Measurements from ENCODE around the gene KLHL36. TPM values are rescaled to one million over a fixed set of nuclear protein-coding genes. Genes with fewer than 3 reads are reported as not detected.
A peak's percentile ranks its signal among the peaks of the same experiment; 100 is the strongest.

KLHL36 gene
- total RNA-seq, 1 experiment from 2014 or later: 36.7 TPM

GRCh38 chr16:84672276-84673202 lies 24.2 kb downstream of the KLHL36 start:
- Histone ChIP-seq H4K8ac (replicated peaks; ENCODE audit: insufficient read length, low read depth, low read length) (no peak overlapping the region), H2BK5ac (ENCODE audit: insufficient read length, low read length) (no peak overlapping the region), H4K91ac (ENCODE audit: insufficient read length, low read depth, low read length) (no peak overlapping the region), H3K4ac (ENCODE audit: low read depth, low read length) (no peak overlapping the region), H3K23me2 (ENCODE audit: insufficient read length, low read depth, low read length, poor library complexity, severe bottlenecking) (no peaks in the 10 kb centered on the region), H3K27me3 (ENCODE audit: insufficient read depth, low read length) (no peaks in the 10 kb centered on the region), H3K79me1 (ENCODE audit: insufficient read depth, low read depth, low read length, poor library complexity, severe bottlenecking) (no peaks in the 10 kb centered on the region), H3K23ac (ENCODE audit: insufficient read length, low read depth, low read length) (no peak overlapping the region), H3K79me2 (ENCODE audit: insufficient read depth, low read length) (no peaks in the 10 kb centered on the region), H2BK15ac (ENCODE audit: low read depth, low read length) (no peak overlapping the region), H2AK5ac (ENCODE audit: insufficient read length, low read length) (no peak overlapping the region), H3K9ac (ENCODE audit: extremely low read depth, insufficient read length, low read length) (no peak overlapping the region), H3K4me2 (ENCODE audit: insufficient read depth, insufficient read length, low read length) (no peak overlapping the region), H3K4me1 (ENCODE audit: insufficient read depth, low read length) (peaks cover 3% of the 10 kb centered on the region; the same call in 1 of the 2 replicates), H3K9me3 (ENCODE audit: control insufficient read depth, low read depth, low read length) (no peaks in the 10 kb centered on the region), H2BK20ac (ENCODE audit: low read depth, low read length, poor library complexity, severe bottlenecking) (no peak overlapping the region), H2BK120ac (ENCODE audit: low read depth, low read length, poor library complexity, severe bottlenecking) (no peak overlapping the region), H3K14ac (ENCODE audit: insufficient read depth, low read length) (no peak overlapping the region), H3K18ac (ENCODE audit: insufficient read length, low read depth, low read length) (no peak overlapping the region), H4K20me1 (ENCODE audit: control insufficient read depth, insufficient read depth, insufficient read length) (no peaks in the 10 kb centered on the region), H2BK12ac (ENCODE audit: insufficient read length, low read depth, low read length) (no peak overlapping the region), H3K27ac (ENCODE audit: insufficient read length, low read depth, low read length) (no peak overlapping the region), H2AFZ (ENCODE audit: low read length) (no peak overlapping the region), H3T11ph (ENCODE audit: low read length) (no peak overlapping the region), H3K56ac (ENCODE audit: insufficient read length, low read depth, low read length) (no peak overlapping the region), H4K5ac (ENCODE audit: insufficient read length, low read depth, low read length) (no peak overlapping the region)
- Mint-ChIP-seq H3K4me1 (peaks cover 19% of the 10 kb centered on the region in 2 experiments), H3K27ac (no peak overlapping the region), H3K9me3 (peaks cover 0 to 3% of the 10 kb centered on the region in 2 experiments; a peak in 1 of 5 replicates), H3K36me3 (ENCODE audit: insufficient read depth in 1 of 3, low read depth in 3 of 3) (no peaks in the 10 kb centered on the region), H3K4me3 (peak overlapping the region in 1 of 2 experiments; percentile 21; a peak in 1 of 5 replicates), H3K27me3 (ENCODE audit: low read depth) (peaks cover 8% of the 10 kb centered on the region)
- WGBS (ENCODE audit: extremely low coverage, insufficient read length, low lambda C conversion rate): no CpG with 5 or more reads among the region's 26 CpGs
- TF ChIP-seq CTCF (conservative IDR thresholded peaks at IDR 0.05): peak; percentile 93
- peak; percentile 80 for DNase-seq
